SU-DHL-6 (cell line): ENCODE data around the gene PBX1.

ENCODE experiments used
- H2AFZ ChIP-seq: fragments of 200-600 bp; sonication (generic); 2 replicates; pipeline ENCODE4 v1.6.1; 2014; ENCODE audit warnings: low read depth, mild to moderate bottlenecking, moderate library complexity, mixed read lengths, antibody characterized with exemption, low read length; ENCODE audit not compliant: severe bottlenecking
- H3F3A ChIP-seq: fragments of 200-600 bp; shearing (Covaris generic); 2 replicates; pipeline ENCODE4 v1.6.0; 2016; ENCODE audit warnings: antibody characterized with exemption, mild to moderate bottlenecking; ENCODE audit not compliant: insufficient read depth
- H3K27ac ChIP-seq: fragments of 200-600 bp; sonication (generic); 2 replicates; pipeline ENCODE4 v1.5.1; 2016; ENCODE audit warnings: low read depth, mild to moderate bottlenecking, low read length, moderate library complexity, mixed read lengths
- H3K27me3 ChIP-seq: fragments of 200-600 bp; sonication (generic), shearing (Covaris generic); 2 replicates; pipeline ENCODE4 v1.6.0; 2014; ENCODE audit warnings: mild to moderate bottlenecking, low read length
- H3K36me3 ChIP-seq: fragments of 200-600 bp; sonication (generic); 2 replicates; pipeline ENCODE4 v1.6.1; 2014; ENCODE audit warnings: mild to moderate bottlenecking, low read length, mixed read lengths
- H3K4me2 ChIP-seq: fragments of 300-600, 200-600 bp; shearing (Covaris generic), sonication (generic); 2 replicates; pipeline ENCODE4 v1.6.0; 2014; ENCODE audit warnings: low read length, low read depth, mild to moderate bottlenecking; ENCODE audit not compliant: poor library complexity, severe bottlenecking
- H3K4me3 ChIP-seq: fragments of 200-600 bp; sonication (generic); 2 replicates; pipeline ENCODE4 v1.5.1; 2014; ENCODE audit warnings: antibody characterized with exemption, low read length, mild to moderate bottlenecking, mixed read lengths; ENCODE audit not compliant: insufficient read depth, poor library complexity, severe bottlenecking
- H3K79me2 ChIP-seq: fragments of 200-600 bp; sonication (generic); 2 replicates; pipeline ENCODE4 v1.6.1; 2014; ENCODE audit warnings: mild to moderate bottlenecking, low read length, moderate library complexity; ENCODE audit not compliant: insufficient read depth
- H3K9ac ChIP-seq: fragments of 200-600 bp; sonication (generic); 2 replicates; pipeline ENCODE4 v1.7.0; 2014; ENCODE audit warnings: mild to moderate bottlenecking, low read length
- H3K9me2 ChIP-seq: fragments of 200-600 bp; sonication (generic); replicated peaks from 2 replicates; pipeline ENCODE4 v1.6.1; 2014; ENCODE audit warnings: low read length; ENCODE audit not compliant: insufficient read depth
- H3K9me3 ChIP-seq: fragments of 200-600 bp; sonication (generic); 2 replicates; pipeline ENCODE4 v1.6.1; 2014; ENCODE audit warnings: low read length, mixed read lengths; ENCODE audit not compliant: insufficient read depth
- H4K20me1 ChIP-seq: fragments of 200-600 bp; sonication (generic); 2 replicates; pipeline ENCODE4 v1.6.1; 2014; ENCODE audit warnings: low read depth, mild to moderate bottlenecking, antibody characterized with exemption, low read length, moderate library complexity, mixed read lengths
- CTCF ChIP-seq: fragments of 200-600 bp; sonication (generic); IDR thresholded peaks from one replicate; pipeline ENCODE4 v1.5.1; 2017; ENCODE audit warnings: antibody characterized with exemption, mild to moderate bottlenecking, low read length, moderate library complexity; ENCODE audit not compliant: insufficient read depth, poor library complexity, severe bottlenecking
- EZH2phosphoT487 ChIP-seq: fragments of 200-600 bp; sonication (generic), shearing (Covaris generic); conservative IDR thresholded peaks from 2 replicates; pipeline ENCODE4 v1.6.1; 2018; ENCODE audit warnings: mild to moderate bottlenecking, antibody characterized with exemption, low read length, moderate library complexity, mixed read lengths

The PBX1 gene

GRCh38 chr1:164515231-164515630, 43.8 kb upstream of the PBX1 start:
- no peak overlapping the region for H3K27ac ChIP-seq
- no peaks in the 10 kb centered on the region for H3K36me3 ChIP-seq
- H3K9me2 ChIP-seq: no peaks in the 10 kb centered on the region
- TF ChIP-seq CTCF (no peak), EZH2phosphoT487 (no peak)
- no peak overlapping the region for H3K4me3 ChIP-seq
- H3F3A ChIP-seq: no peaks in the 10 kb centered on the region
- no peaks in the 10 kb centered on the region for H3K79me2 ChIP-seq
- no peak overlapping the region for H3K9ac ChIP-seq
- no peaks in the 10 kb centered on the region for H3K27me3 ChIP-seq
- H2AFZ ChIP-seq: no peak overlapping the region
- H4K20me1 ChIP-seq: no peaks in the 10 kb centered on the region
- no peaks in the 10 kb centered on the region for H3K9me3 ChIP-seq
- H3K4me2 ChIP-seq: no peak overlapping the region

- Histone ChIP-seq H3K4me3 (no peak overlapping the region), H3K79me2 (no peaks in the 10 kb centered on the region), H3K9ac (no peak overlapping the region), H3K9me2 (no peaks in the 10 kb centered on the region), H3K27ac (no peak overlapping the region), H3K4me2 (no peak overlapping the region), H3K9me3 (no peaks in the 10 kb centered on the region), H3K27me3 (no peaks in the 10 kb centered on the region), H4K20me1 (no peaks in the 10 kb centered on the region), H3K36me3 (no peaks in the 10 kb centered on the region), H3F3A (no peaks in the 10 kb centered on the region), H2AFZ (no peak overlapping the region)
- TF ChIP-seq EZH2phosphoT487: no peak
- no peak for TF ChIP-seq CTCF
These were observed 43.2 kb upstream of the PBX1 start for GRCh38 chr1:164515711-164516331.

GRCh38 chr1:164516591-164516990, 42.4 kb upstream of the PBX1 start:
- no peak overlapping the region for H3K4me2 ChIP-seq
- H3K36me3 ChIP-seq: no peaks in the 10 kb centered on the region
- no peaks in the 10 kb centered on the region for H3K27me3 ChIP-seq
- H3K9me2 ChIP-seq: no peaks in the 10 kb centered on the region
- no peaks in the 10 kb centered on the region for H3F3A ChIP-seq
- no peaks in the 10 kb centered on the region for H3K9me3 ChIP-seq
- H3K27ac ChIP-seq: no peak overlapping the region
- H3K4me3 ChIP-seq: no peak overlapping the region
- no peaks in the 10 kb centered on the region for H3K79me2 ChIP-seq
- H4K20me1 ChIP-seq: no peaks in the 10 kb centered on the region
- H2AFZ ChIP-seq: no peak overlapping the region
- TF ChIP-seq EZH2phosphoT487 (no peak), CTCF (no peak)
- no peak overlapping the region for H3K9ac ChIP-seq
